ENCODE results near the gene PRR20E.

The PRR20E gene

GRCh38 chr13:57191667-57192066 lies 24.7 kb downstream of the PRR20E start:
- DNase-seq (ENCODE audit: low read depth) = no peak
- TF ChIP-seq CTCF (IDR thresholded peaks at IDR 0.05; ENCODE audit: control insufficient read depth, insufficient read depth, low read depth, low read length, missing control alignments) = no peak
- no peak overlapping the region for H3K4me3 ChIP-seq (ENCODE audit: control insufficient read depth, low read depth, low read length)

GRCh38 chr13:57212989-57213388 lies 46.0 kb downstream of the PRR20E start:
- no peak for TF ChIP-seq CTCF (IDR thresholded peaks at IDR 0.05; ENCODE audit: control insufficient read depth, insufficient read depth, low read depth, low read length, missing control alignments)
- H3K4me3 ChIP-seq (ENCODE audit: control insufficient read depth, low read depth, low read length) = no peak overlapping the region
- no peak for DNase-seq (ENCODE audit: low read depth)
